Glutamatergic neuron (in vitro differentiated cells): Measurements from ENCODE around the gene MATCAP1. TPM values are rescaled to one million over a fixed set of nuclear protein-coding genes. Genes with fewer than 3 reads are reported as not detected.
A peak's percentile ranks its signal among the peaks of the same experiment; 100 is the strongest.

Experiments used
- DNase-seq: peaks from one replicate; pipeline ENCODE4 v3.0.0; 2022
- H3K27ac Mint-ChIP-seq: one replicate; pipeline ENCODE4 v1.8.0; 2020; ENCODE audit warnings: mild to moderate bottlenecking, mixed read lengths, inconsistent platforms; ENCODE audit not compliant: unreplicated experiment
- H3K27me3 Mint-ChIP-seq: one replicate; pipeline ENCODE4 v1.8.0; 2020; ENCODE audit warnings: mild to moderate bottlenecking, moderate library complexity, mixed read lengths, inconsistent platforms; ENCODE audit not compliant: unreplicated experiment
- H3K36me3 Mint-ChIP-seq: one replicate; pipeline ENCODE4 v1.8.0; 2020; ENCODE audit warnings: mild to moderate bottlenecking, mixed read lengths, inconsistent platforms; ENCODE audit not compliant: unreplicated experiment
- H3K4me1 Mint-ChIP-seq: one replicate; pipeline ENCODE4 v1.8.0; 2020; ENCODE audit warnings: mild to moderate bottlenecking, low read depth, mixed read lengths, inconsistent platforms; ENCODE audit not compliant: unreplicated experiment
- H3K4me3 Mint-ChIP-seq: one replicate; pipeline ENCODE4 v1.8.0; 2020; ENCODE audit warnings: mild to moderate bottlenecking, mixed read lengths, inconsistent platforms; ENCODE audit not compliant: unreplicated experiment
- H3K9me3 Mint-ChIP-seq: one replicate; pipeline ENCODE4 v1.8.0; 2020; ENCODE audit warnings: mild to moderate bottlenecking, moderate library complexity, mixed read lengths, inconsistent platforms; ENCODE audit not compliant: unreplicated experiment
- CTCF ChIP-seq: fragments of 200-600 bp; sonication (generic); IDR thresholded peaks from one replicate; pipeline ENCODE4 v1.5.0; 2021; ENCODE audit not compliant: partially characterized antibody, unreplicated experiment
- total RNA-seq: library from RNA; stranded (reverse); fragmentation: NEBNext Ultra II Directional; extraction: Animal tissue kit (Norgen Biotek cat#: 25700); gene quantifications from one replicate; pipeline ENCODE4 v1.2.1, GENCODE V29; 2021; ENCODE audit not compliant: unreplicated experiment

The MATCAP1 gene
- total RNA-seq, 1 donor from 2014 or later, result 197 TPM

- Mint-ChIP-seq H3K4me3 (no peak overlapping the region), H3K27me3 (peaks cover 25% of the 10 kb centered on the region), H3K4me1 (peaks cover 6% of the 10 kb centered on the region), H3K9me3 (peaks cover 7% of the 10 kb centered on the region), H3K36me3 (peaks cover 5% of the 10 kb centered on the region), H3K27ac (no peak overlapping the region)
- DNase-seq, result no peak
- TF ChIP-seq CTCF, result no peak
Measured at GRCh38 chr16:67166598-67167168, 17.1 kb downstream of the MATCAP1 start.

GRCh38 chr16:67166110-67166547, 17.6 kb downstream of the MATCAP1 start:
- no peak for TF ChIP-seq CTCF
- DNase-seq, result peak; percentile 15
- Mint-ChIP-seq H3K4me3 (no peak overlapping the region), H3K36me3 (peaks cover 5% of the 10 kb centered on the region), H3K27ac (no peak overlapping the region), H3K4me1 (peaks cover 4% of the 10 kb centered on the region), H3K9me3 (peaks cover 7% of the 10 kb centered on the region), H3K27me3 (peaks cover 23% of the 10 kb centered on the region)

- peaks cover 21% of the 10 kb centered on the region for H3K27me3 Mint-ChIP-seq
- peaks cover 5% of the 10 kb centered on the region for H3K36me3 Mint-ChIP-seq
- peaks cover 7% of the 10 kb centered on the region for H3K9me3 Mint-ChIP-seq
- no peak overlapping the region for H3K27ac Mint-ChIP-seq
- H3K4me3 Mint-ChIP-seq, result no peak overlapping the region
- TF ChIP-seq CTCF, result no peak
- peak; percentile 33 for DNase-seq
- peaks cover 4% of the 10 kb centered on the region for H3K4me1 Mint-ChIP-seq
Measured at GRCh38 chr16:67165121-67166078, 18.4 kb downstream of the MATCAP1 start.

- H3K36me3 Mint-ChIP-seq, result peaks cover 5% of the 10 kb centered on the region
- peak; percentile 31 for DNase-seq
- peak within 1 kb of the TSS; percentile 69 for H3K4me3 Mint-ChIP-seq
- H3K4me1 Mint-ChIP-seq, result peaks cover 2% of the 10 kb centered on the region
- no peak for TF ChIP-seq CTCF
- peaks cover 22% of the 10 kb centered on the region for H3K27me3 Mint-ChIP-seq
- peaks cover 7% of the 10 kb centered on the region for H3K9me3 Mint-ChIP-seq
- H3K27ac Mint-ChIP-seq, result no peak within 1 kb of the TSS
Measured at GRCh38 chr16:67164599-67165061, 19.1 kb downstream of the MATCAP1 start, which contains the start of gene HSF4. Gene HSF4 (plus strand): TSS chr16:67164745. CDS start chr16:67164812, 67 bp downstream.
